ENCODE measurements around the gene NF2.

Gene NF2

GRCh38 chr22:29661336-29661735 lies 57.9 kb downstream of the NF2 start:
- no peak for DNase-seq

GRCh38 chr22:29663180-29663821 lies 59.9 kb downstream of the NF2 start:
- no peak for DNase-seq

DNA sequence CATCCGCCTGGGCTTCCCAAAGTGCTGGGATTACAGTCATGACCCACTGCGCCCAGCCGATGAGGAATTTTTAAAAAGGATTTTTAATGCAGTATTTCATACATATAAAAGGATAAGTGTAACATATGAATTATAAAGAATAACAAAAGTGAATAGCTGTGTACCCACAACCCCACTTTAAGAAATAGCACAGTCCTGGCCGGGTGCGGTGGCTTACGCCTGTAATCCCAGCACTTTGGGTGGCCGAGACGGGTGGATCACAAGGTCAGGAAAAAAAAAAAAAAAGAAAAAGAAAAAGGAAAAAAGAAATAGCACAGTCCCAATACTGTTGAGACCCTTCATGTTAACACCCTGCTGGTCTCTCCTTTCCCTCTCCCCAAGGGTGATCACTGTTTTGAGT lies 62.1 kb downstream of the NF2 start:
- DNase-seq = no peak

DNA sequence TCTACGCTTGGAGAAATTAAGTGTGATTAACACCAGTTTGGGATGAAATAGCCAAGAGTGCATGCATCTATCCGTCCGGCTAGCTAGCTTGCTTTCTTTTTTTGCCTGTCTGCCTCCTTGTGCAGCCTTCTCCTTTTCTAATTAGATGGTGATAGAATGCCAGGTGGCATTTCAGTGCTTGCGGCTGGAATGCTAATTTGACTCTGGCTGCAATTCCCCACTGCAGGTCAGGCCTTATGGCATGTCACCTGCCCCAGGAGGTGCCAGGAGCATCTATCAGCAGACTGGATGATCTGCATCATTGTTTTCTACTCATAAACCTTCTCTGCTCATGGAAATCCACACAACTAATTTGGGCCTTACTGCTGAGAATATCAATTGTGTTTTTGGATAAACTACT lies 65.2 kb downstream of the NF2 start:
- no peak for DNase-seq

DNA sequence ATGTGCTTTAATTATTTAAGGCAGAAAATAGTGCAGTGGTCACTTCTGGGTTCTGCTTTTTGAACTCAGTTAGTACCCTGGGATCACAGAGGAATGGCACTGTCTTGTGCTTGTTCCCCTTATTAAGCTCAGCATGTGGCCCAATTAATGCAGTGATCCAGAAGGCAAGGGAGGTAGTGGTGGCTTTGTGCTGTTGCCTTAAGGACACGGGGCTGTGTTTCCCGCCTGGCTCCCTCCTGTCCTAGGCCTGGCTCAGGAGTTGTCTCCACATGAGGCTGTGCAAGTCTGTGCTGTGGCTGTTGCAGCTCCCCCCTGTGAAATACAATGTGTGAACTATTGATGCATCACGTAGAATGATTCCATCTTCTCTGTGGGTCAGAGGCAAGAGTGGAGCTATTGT lies 67.2 kb downstream of the NF2 start:
- no peak for DNase-seq

GRCh38 chr22:29673361-29674066 lies 70.1 kb downstream of the NF2 start:
- DNase-seq = no peak

DNA sequence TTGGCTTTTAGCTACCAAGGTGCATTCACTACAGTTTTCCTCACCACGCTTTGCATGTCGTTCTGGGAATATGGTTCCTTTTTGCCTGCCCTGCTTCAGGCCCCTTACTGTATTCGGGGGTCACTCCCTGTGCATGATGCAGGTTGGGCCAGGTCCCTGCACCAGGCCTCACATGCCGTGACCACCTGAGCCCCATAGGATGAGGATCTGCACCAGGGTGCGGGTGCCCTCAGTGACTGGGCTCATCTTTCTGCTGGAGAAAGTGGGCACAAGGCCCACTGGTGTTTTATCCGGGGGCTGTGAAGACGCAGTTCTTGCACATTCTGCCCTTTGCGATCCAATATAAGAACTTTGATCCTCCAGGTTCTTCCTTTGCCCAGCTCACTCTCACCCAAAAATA lies 70.7 kb downstream of the NF2 start:
- DNase-seq = no peak

- DNase-seq = no peak
Measured at GRCh38 chr22:29679316-29679715, 75.9 kb downstream of the NF2 start.

GRCh38 chr22:29683536-29683935 lies 80.1 kb downstream of the NF2 start:
- DNase-seq = no peak

- no peak for DNase-seq
Measured at GRCh38 chr22:29684244-29684643, 80.8 kb downstream of the NF2 start.

DNA sequence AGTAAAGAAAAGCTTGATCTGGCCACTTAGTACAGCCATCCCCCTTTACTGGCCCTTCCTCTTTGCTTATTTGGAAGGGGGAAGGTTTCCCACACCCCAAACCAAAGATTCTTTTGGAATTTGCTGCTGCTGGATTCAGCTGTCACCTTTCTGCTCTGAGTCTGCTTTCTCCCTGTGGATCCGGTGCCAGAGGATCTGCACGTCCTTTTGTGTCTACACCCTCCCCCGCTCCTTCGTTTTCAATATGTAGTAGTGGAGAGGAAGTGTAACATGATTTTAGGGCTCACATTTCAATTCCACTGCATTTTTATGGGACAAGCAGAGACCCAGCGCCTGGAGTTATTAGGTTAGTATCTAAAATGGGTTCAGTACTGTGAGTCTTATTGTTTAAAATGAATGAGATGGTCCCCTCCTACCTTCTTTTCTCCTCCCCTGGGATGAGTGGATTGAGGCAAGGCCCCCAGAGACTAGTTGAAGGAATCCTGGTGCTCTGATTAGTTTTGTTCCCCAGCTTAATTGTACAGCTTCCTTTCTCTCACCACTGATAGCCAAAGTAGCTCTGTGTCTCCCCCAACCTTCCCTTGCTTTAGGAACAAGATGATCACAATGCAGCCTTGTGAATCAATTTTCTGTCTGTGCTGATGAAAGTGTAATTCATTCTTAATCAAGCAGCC lies 85.9 kb downstream of the NF2 start:
- DNase-seq = no peak

- DNase-seq = peak in 45 of 56 donors; percentile 6 to 82 (median 57)
Measured at GRCh38 chr22:29689880-29690213, 86.4 kb downstream of the NF2 start.

DNA sequence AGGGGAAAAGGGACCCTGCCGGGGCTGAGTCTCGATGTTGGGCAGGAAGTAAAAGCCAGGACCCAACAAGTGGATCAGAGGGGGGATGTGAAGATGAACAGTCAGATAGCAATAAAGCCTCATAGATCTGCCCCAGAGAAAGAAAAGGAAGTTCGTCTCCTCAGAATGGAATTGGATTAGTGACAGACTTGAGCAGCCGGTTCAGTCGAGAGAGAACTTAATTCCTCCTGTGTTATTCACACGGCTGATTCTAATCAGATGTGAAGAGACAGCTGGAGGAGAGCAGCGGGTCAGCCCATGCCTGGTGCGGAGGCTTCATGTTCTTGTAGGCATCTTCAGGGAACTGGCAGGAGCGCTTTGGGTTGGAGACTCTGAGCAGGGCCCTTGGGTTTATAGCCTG lies 87.0 kb downstream of the NF2 start:
- no peak for DNase-seq

- no peak for DNase-seq
Measured at GRCh38 chr22:29691636-29692326, 88.3 kb downstream of the NF2 start.

- no peak for DNase-seq
Measured at GRCh38 chr22:29692327-29692640, 88.9 kb downstream of the NF2 start.

DNA sequence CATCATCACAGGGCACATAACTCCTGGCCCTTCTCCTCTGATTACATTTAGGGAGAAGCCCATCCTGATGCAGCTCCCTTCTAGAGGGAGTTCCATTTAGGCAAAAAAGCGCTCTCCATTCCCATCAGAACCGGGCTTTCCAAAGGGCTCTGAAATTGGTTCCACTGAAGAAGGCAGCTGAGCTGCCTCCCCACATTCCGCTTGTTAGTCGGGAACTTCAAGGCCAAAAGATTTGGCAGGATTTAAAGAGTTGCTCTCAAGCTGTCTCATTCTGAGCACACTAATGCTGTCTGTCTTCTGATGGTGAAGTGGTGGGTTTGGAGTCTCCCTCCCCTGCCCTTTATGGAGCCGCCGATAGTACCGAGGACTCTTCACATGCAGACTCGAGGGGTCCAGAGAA lies 89.7 kb downstream of the NF2 start:
- DNase-seq = no peak

- no peak for DNase-seq
Measured at GRCh38 chr22:29693671-29694070, 90.2 kb downstream of the NF2 start.

DNA sequence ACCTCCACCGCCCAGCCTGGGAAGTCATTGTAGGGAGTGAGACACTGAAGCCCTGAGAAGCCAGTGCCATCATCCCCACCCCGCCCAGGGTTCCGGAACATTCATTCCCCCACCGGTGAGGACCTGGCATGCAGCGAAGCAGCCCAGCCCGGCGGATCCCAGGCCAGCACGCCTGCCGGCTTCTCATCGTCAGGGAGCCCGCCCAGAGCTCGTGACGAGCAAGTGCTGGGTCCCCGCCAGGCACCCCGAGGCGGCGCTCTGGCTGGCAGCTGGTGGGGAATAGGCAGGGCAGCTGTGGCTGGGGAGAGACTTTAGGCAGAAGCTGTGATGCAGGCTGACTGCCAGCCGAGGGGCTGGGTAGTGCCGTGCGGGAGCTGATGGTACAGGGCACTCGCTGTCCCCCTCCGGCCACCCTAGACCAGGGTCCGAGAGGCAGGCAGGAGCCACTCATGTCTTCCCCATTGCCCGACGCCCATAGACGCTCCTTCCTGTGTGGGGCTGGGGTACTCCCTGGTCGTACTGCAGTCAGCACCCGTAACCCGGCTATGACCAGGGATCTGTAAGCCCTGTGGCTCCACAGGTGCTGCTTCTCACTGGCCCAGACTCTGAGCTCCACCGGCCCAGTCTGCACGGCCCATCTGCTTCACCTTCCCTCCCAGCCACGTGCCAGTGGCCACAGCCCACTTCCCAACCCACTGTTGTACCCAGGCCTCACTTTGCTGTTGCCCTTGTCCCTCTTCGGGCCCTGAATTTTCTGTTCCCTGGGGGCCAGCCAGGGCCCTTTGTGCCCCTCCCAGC lies 91.9 kb downstream of the NF2 start:
- peak in 45 of 56 donors; percentile 7 to 78 (median 42) for DNase-seq

- DNase-seq = peak in 2 of 56 donors; percentile 11 to 28
Measured at GRCh38 chr22:29697853-29698598, 94.6 kb downstream of the NF2 start.

DNA sequence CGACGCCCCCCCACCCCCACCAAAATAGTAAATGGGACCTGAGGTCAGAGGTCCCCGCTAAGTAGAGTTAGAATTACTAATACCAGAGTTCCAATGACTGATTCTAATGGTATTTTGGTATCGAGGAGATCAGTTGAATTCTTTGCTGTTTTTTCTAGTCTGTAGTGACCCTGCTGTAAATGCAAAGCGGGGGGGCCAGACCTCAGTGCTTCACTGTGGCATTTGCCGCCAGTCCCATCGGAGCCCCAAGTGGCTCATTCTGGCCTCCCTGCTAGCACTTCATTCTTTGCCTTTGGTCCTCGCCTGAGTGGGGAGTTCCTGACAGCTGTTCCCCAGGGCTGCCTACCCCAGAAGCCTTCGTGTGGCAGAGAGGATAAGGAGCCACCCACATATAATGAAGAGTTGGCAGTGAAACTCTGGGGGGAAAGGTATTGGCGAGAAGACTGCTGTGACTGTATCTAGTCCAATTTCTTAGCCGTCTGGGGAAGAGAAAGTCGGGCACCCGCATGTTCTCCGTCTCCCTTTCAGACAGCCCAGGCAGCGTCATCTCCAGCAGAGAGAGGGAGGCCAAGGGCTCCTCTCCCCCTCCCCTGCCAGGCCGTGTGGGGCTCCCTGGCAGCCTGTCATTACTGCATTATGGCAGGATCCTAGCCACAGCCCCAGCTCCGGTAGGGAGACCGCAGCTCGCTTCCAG lies 96.9 kb downstream of the NF2 start:
- DNase-seq = no peak

DNA sequence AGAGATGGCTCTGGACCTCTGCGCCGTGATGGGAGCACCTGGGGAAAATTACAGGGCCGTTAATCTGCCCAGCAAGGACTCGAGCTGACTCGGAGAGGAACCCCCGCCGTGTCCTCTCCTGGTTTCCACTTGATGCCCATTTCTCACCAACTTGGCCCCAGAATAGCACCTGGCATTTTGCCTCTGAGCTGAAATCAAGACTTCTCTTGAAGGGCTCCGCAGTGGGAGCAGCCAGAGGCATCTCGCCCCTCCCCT lies 97.4 kb downstream of the NF2 start:
- no peak for DNase-seq
